GM18907 (cell line): ENCODE data around the gene CLTCL1.
"Not testable (repeated sequence)": the region's sequence is repeated elsewhere in the genome, so short reads cannot be mapped to it uniquely, and the experiment has no call there.

Source experiments
- ATAC-seq: cut with Tn5 transposase; IDR thresholded peaks from one replicate; pipeline ENCODE4 v1.9.1; 2021; ENCODE audit warnings: mild to moderate bottlenecking, moderate library complexity; ENCODE audit not compliant: unreplicated experiment

Gene CLTCL1

GRCh38 chr22:19291580-19292457 lies at the start of gene CLTCL1:
Gene CLTCL1, minus strand, starts transcription at chr22:19291719. Its CDS starts 78 bp downstream, at chr22:19291641.
- peak; percentile 64 for ATAC-seq

DNA sequence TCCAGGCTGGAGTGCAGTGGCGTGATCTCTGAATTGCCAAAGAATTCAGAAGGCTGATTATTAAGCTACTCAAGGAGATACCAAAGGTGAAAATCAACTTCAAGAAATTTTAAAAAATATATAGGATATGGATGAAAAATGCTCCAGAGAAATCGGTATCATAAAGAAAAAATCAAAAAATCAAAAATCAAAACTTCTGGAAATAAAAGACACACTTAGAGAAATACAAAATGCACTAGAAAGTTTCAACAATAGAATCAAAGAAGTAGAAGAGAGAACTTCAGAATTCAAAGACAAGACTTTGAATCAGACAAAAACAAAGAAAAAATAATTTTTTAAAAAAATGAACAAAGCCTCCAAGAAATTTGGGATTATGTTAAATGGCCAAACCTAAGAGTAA lies 45.6 kb upstream of the CLTCL1 start:
- no peak for ATAC-seq

GRCh38 chr22:19336133-19337075 lies 44.9 kb upstream of the CLTCL1 start:
- ATAC-seq: no peak

DNA sequence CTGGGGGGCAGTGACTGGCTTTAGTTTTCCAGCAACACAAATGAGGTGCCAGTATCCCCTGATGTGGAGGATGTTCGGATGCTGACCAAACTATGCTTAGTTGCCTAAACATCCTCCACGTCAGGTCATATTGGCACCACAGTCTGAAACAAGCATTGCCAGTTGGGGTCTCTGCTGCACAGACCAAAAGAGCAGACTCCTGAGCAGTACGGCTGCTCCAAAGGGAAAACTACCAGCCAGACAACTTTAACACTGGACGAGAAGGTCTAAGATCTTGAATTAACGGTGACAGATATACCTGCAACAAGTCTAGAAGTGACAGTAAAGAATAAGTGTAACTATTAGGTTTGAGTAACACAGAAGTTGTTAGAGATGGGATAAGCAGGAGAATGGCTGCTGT lies 40.5 kb upstream of the CLTCL1 start:
- no peak for ATAC-seq

GRCh38 chr22:19331474-19331873 lies 40.0 kb upstream of the CLTCL1 start:
- ATAC-seq: no peak

DNA sequence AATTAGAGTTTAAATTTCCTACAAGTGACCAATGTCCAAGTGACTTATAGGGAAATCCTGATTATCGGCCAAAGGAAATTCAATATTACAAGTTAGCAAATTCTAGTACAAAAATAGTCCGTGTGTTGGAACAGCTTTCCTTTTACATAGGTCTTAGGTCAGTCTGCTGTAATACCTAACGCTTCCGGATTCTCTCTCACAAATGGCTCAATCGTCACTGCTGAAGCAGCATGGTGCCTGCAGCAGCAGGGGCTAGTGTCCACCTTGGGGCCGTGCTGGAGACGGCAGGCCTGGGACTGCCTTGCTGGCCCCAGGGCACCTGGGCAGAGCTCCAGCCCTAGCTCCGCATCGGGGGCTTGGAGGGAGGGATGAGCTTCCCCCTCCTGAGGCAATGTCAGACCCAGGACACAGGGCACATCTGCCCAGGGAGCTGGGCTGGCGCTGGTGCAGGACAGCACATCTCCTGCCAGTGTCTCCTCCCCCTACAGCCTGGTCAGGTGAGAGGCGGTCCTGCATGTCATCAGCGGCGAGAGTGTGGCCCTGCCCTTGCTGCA lies 39.4 kb upstream of the CLTCL1 start:
- ATAC-seq: no peak

DNA sequence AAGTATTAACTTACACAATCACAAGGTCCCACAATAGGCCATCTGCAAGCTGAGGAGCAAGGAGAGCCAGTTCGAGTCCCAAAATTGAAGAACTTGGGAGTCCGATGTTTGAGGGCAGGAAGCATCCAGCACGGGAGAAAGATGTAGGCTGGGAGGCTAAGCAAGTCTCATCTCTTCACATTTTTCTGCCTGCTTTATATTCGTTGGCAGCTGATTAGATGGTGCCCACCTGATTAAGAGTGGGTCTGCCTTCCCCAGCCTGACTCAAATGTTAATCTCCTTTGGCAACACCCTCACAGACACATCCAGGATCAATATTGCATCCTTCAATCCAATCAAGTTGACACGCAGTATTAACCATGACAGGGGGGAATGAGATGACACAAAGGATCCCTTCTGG lies 38.7 kb upstream of the CLTCL1 start:
- not testable (repeated sequence) for ATAC-seq

GRCh38 chr22:19329454-19329853 lies 37.9 kb upstream of the CLTCL1 start:
- no peak for ATAC-seq

DNA sequence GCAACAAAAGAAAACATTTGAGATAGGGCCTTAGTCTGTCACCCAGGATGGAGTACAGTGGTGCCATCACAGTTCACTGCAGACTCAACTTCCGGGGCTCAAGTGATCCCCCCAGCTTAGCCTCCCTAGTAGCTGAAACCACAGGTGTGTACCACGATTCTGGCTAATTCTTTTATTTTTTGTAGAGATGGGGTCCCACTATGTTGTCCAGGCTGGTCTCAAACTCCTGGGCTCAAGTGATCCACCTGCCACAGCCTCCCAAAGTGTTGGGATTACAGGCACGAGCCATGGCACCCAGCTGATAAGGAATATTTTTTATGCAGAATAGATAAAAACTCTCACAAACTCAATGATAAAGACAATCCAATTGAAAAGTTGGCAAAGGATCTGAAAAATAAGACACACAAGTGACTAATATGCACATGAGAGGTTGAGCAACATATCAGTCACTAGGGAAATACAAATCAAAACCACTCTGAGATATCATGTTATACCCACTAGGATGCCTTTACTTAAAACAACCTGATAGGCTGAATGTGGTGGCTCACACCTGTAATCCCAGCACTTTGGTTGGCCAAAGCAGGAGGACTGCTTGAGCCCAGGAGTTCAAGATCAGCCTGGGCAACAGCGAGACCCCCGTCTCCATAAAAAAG lies 33.9 kb upstream of the CLTCL1 start:
- ATAC-seq: no peak

DNA sequence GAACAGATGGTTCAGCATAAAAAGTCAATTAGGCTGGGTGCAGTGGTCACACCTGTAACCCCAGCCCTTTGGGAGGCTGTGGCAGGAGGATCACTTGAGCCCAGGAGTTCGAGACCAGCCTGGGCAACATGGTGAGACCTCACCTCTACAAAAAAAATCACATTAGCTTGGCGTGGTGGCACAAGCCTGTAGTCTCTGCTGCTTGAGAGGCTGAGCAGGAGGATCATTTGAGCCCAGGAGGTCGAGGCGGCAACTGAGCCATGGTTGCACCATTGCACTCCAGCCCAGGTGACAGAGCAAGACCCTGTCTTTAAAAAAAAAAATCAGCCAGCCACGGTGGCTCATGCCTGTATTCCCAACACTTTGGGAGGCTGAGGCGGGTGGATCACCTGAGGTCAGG lies 31.9 kb upstream of the CLTCL1 start:
- not testable (repeated sequence) for ATAC-seq

DNA sequence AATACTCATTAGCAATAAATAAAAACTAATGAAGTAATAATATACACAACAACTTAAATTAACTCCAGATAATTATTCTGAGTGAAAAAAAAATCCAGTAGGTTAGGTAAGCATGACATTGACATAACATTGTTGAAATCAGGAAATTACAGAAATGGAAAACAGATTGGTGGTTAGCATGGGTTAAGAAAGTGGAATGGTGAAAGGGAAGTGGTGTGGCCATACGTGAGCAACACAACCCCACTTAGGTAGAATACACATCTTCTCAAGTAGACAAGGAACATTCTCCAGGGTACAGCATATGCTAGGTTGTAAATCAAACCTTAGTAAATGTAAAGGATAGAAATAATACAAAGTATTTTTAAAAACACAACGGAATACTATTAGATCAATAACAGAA lies 30.2 kb upstream of the CLTCL1 start:
- no peak for ATAC-seq

- ATAC-seq: not testable (repeated sequence)
Observed at GRCh38 chr22:19320136-19320535, 28.6 kb upstream of the CLTCL1 start.

GRCh38 chr22:19319281-19319680 lies 27.8 kb upstream of the CLTCL1 start:
- no peak for ATAC-seq

DNA sequence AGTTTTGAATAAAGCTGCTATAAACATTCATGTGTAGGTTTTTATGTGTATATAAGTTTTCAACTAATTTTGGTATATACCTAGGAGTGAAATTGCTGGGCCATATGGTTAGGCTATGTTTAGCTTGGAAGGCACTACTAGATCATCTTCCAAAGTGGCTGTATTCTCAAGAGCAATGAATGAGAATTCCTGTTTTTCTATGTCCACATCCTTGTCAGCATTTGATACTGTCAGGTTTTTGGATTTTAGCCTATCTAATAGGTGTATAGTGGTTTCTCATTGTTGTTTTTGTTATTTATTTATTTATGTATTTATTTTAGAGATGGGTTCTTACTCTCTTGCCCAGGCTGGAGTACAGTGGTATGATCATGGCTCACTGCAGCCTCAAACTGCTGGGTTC lies 26.3 kb upstream of the CLTCL1 start:
- ATAC-seq: no peak

DNA sequence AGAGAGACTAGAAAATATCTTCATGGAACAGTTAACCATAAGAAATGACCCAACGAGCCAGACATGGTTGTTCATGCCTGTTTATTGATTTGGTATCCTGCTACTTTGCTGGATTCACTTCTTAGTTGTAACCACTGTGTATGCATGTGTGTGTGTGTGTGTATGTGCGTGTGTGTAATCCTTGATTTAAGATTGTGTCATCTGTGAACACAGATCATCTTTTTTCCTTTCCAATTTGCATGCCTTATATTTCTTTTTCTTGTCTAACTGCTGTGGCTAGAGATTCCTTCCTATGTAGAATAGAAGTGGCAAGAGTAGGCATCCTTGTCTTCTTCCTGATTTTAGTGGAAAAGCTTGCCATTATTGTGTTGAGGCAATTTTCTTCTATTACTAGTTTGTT lies 16.4 kb upstream of the CLTCL1 start:
- no peak for ATAC-seq

DNA sequence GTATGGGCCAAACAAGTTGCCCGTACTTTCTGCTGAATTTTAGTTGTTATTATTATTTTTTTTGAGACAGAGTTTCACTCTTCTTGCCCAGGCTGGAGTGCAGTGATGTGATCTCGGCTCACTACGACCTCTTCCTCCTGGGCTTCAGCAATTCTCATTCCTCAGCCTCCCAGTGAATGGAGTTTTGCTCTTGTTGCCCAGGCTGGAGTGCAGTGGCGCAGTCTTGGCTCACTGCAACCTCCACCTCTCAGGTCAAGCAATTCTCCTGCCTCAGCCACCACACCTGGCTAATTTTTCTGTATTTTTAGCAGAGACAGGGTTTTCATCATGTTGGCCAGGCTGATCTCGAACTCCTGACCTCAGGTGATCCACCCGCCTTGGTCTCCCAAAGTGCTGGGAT lies 15.0 kb upstream of the CLTCL1 start:
- ATAC-seq: not testable (repeated sequence)

DNA sequence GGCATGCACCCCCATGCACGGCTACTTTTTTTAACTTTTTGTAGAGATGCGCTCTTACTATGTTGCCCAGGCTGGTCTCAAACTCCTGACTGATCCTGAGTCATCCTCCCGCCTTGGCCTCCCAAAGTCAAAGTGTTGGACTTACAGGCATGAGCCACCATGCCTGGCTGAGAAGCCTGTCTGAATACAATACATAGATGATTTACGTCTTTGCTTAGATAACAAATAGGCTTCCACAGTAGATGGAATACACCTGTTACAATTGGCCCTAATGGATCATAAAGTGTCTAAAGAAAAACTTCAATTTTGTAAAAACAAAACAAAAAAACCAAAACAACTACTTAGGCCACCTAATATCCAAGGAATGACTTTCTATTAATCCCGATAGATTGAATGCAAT lies 13.0 kb upstream of the CLTCL1 start:
- no peak for ATAC-seq

DNA sequence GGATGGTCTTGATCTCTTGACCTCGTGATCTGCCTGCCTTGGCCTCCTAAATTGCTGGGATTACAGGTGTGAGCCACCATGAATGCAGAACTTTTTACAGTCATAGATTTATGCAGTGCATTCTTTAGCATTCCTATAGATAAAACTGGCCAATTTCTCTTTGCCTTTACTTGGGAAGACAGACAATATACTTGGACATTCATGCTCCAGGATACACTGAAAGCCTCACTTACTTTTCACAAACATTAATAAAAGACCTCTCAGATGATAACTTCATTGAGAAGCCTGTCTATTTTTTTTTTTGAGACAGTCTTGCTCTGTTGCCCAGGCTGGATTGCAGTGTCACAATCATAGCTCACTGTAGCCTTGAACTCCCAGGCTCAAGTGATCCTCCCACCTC lies 12.3 kb upstream of the CLTCL1 start:
- ATAC-seq: no peak

DNA sequence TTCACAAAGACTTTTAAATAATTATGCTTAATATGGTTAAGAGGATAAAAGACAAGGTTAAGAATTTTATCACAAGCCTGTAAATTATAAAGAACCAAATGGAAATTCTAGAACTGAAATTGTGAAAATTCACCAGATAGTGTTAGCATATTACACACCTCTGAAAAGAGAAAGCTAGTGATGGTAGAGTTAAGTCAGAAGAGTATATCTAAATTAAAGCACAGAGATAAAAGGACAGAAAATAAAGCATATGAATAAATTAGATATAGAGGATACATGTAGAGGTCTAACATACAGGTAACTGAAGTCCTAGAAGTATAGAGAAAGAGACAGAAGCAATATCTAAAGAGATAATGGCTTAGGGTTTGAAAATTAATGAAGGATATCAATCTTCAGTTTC lies 4.2 kb upstream of the CLTCL1 start:
- ATAC-seq: no peak

DNA sequence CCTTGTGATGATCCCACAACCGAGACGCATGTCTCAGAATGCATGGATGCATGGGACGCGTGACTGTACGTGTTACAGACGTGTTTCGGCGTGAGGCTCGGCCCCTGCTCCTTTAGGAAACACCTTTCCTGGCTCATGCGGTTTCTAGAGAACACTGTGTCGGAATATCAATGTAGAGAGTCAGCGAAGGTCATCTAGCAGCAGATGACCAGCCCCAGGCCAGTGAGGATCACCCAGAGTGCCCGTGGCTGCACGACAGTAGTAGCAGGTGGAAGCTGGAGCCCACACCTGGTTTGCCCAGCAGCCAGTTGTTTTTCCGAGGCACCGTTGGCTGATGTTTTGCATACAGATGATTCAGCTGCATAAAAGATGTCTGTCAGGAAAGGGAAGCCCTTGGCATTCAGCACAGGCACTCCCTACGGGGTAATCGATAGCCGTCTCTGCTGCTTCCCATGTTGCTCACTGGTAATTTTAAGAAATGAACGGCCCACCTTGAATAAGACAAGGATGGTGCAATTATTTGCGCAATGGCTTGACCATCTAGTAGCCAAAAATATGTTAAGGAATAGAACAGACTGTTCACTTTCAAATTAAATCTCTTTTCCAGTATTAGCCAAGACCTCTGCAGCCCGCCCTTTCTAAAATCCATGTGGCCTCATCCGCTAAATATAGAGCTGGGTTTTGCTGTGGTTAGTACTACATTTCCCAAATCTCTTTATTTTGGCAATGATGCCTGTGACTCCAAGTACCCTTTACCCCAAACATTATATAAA lies 1.1 kb upstream of the CLTCL1 start:
- no peak for ATAC-seq
